Karpas-422 (cell line): Measurements from ENCODE around the gene C1orf52. TPM values are rescaled to one million over a fixed set of nuclear protein-coding genes. Genes with fewer than 3 reads are reported as not detected.

Source experiments
- DNase-seq: peaks from one replicate; pipeline ENCODE4 v3.0.0-alpha.2; 2015
- H2AFZ ChIP-seq: fragments of 200-600 bp; sonication (generic); 2 replicates; pipeline ENCODE4 v1.6.1; 2014; ENCODE audit warnings: antibody characterized with exemption, low read length, mixed read lengths
- H3K27ac ChIP-seq: fragments of 200-600 bp; sonication (generic); 2 replicates; pipeline ENCODE4 v1.5.1; 2014; ENCODE audit warnings: mild to moderate bottlenecking, low read length, moderate library complexity
- H3K27me3 ChIP-seq: fragments of 200-600 bp; sonication (generic); 2 replicates; pipeline ENCODE4 v1.6.1; 2014; ENCODE audit warnings: low read length, mixed read lengths
- H3K36me3 ChIP-seq: fragments of 200-600 bp; sonication (generic); 2 replicates; pipeline ENCODE4 v1.6.1; 2014; ENCODE audit warnings: low read length, mixed read lengths; ENCODE audit not compliant: insufficient read depth
- H3K4me1 ChIP-seq: fragments of 200-600 bp; sonication (generic); 2 replicates; pipeline ENCODE4 v1.6.1; 2014; ENCODE audit warnings: mild to moderate bottlenecking, low read length, mixed read lengths
- H3K4me2 ChIP-seq: fragments of 200-600 bp; sonication (generic); 2 replicates; pipeline ENCODE4 v1.6.1; 2014; ENCODE audit warnings: low read length, low read depth, mild to moderate bottlenecking; ENCODE audit not compliant: poor library complexity, severe bottlenecking
- H3K4me3 ChIP-seq: fragments of 200-600 bp; sonication (generic); 2 replicates; pipeline ENCODE4 v1.5.1; 2014; ENCODE audit warnings: mild to moderate bottlenecking, antibody characterized with exemption, low read length, mixed read lengths
- H3K79me2 ChIP-seq: fragments of 200-600 bp; sonication (generic); 2 replicates; pipeline ENCODE4 v1.6.1; 2014; ENCODE audit warnings: mild to moderate bottlenecking, low read length, mixed read lengths
- H3K9ac ChIP-seq: fragments of 200-600 bp; sonication (generic); 2 replicates; pipeline ENCODE4 v1.6.0; 2014; ENCODE audit warnings: low read length
- H3K9me2 ChIP-seq: fragments of 200-600 bp; sonication (generic), shearing (Covaris generic); replicated peaks from 2 replicates; pipeline ENCODE4 v1.6.0; 2014; ENCODE audit warnings: mild to moderate bottlenecking, low read length, moderate library complexity; ENCODE audit not compliant: insufficient read depth
- H3K9me3 ChIP-seq: fragments of 300-700, 200-600 bp; sonication (generic); 2 replicates; pipeline ENCODE4 v1.6.1; 2014; ENCODE audit warnings: low read length, mixed read lengths
- H4K20me1 ChIP-seq: fragments of 200-600 bp; sonication (generic); 2 replicates; pipeline ENCODE4 v1.6.1; 2014; ENCODE audit warnings: mild to moderate bottlenecking, antibody characterized with exemption, low read length, low read depth; ENCODE audit not compliant: insufficient read depth
- total RNA-seq: library from RNA; depleted of rRNA; stranded (reverse); fragments of >200 nt; shearing (Covaris generic); gene quantifications from 2 replicates; pipeline ENCODE4 v1.2.3, GENCODE V29; 2014; ENCODE audit warnings: low replicate concordance

C1orf52 gene
- total RNA-seq, 1 experiment from 2014 or later: 17.8 TPM

- DNase-seq: peak; percentile 63
- no peak overlapping the region for H3K4me2 ChIP-seq
- no peaks in the 10 kb centered on the region for H3K9me3 ChIP-seq
- H3K27ac ChIP-seq: no peak overlapping the region
- no peaks in the 10 kb centered on the region for H4K20me1 ChIP-seq
- H3K4me3 ChIP-seq: no peak overlapping the region
- no peaks in the 10 kb centered on the region for H3K4me1 ChIP-seq
- no peaks in the 10 kb centered on the region for H3K27me3 ChIP-seq
- no peak overlapping the region for H3K9ac ChIP-seq
- H3K9me2 ChIP-seq: no peaks in the 10 kb centered on the region
- no peaks in the 10 kb centered on the region for H3K79me2 ChIP-seq
- no peak overlapping the region for H2AFZ ChIP-seq
- H3K36me3 ChIP-seq: no peaks in the 10 kb centered on the region
These were observed 24.2 kb upstream of the C1orf52 start for GRCh38 chr1:85283475-85284199.

- Histone ChIP-seq H3K9me3 (no peaks in the 10 kb centered on the region), H3K9ac (no peak overlapping the region), H3K9me2 (no peaks in the 10 kb centered on the region), H3K4me1 (peaks cover 2% of the 10 kb centered on the region), H3K79me2 (no peaks in the 10 kb centered on the region), H3K4me3 (no peak overlapping the region), H3K36me3 (no peaks in the 10 kb centered on the region), H3K27me3 (no peaks in the 10 kb centered on the region), H3K4me2 (no peak overlapping the region), H4K20me1 (no peaks in the 10 kb centered on the region), H2AFZ (no peak overlapping the region), H3K27ac (no peak overlapping the region)
- no peak for DNase-seq
These were observed 23.0 kb upstream of the C1orf52 start for GRCh38 chr1:85282424-85282823.

- Histone ChIP-seq H3K9me3 (no peaks in the 10 kb centered on the region), H3K27me3 (no peaks in the 10 kb centered on the region), H3K9me2 (no peaks in the 10 kb centered on the region), H3K27ac (no peak overlapping the region), H3K36me3 (no peaks in the 10 kb centered on the region), H3K4me2 (no peak overlapping the region), H3K9ac (no peak overlapping the region), H4K20me1 (no peaks in the 10 kb centered on the region), H3K4me3 (no peak overlapping the region), H2AFZ (no peak overlapping the region), H3K79me2 (peaks cover 6% of the 10 kb centered on the region), H3K4me1 (peaks cover 9% of the 10 kb centered on the region)
- DNase-seq: no peak
These were observed 21.2 kb upstream of the C1orf52 start for GRCh38 chr1:85280636-85281035.

- Histone ChIP-seq H3K9ac (no peak overlapping the region), H3K27ac (no peak overlapping the region), H4K20me1 (0 out of 2 replicates have a peak, but pooled peaks cover 5% of the 10 kb centered on the region), H3K9me2 (no peaks in the 10 kb centered on the region), H3K4me2 (no peak overlapping the region), H3K79me2 (peaks cover 17% of the 10 kb centered on the region), H3K4me3 (no peak overlapping the region), H3K27me3 (no peaks in the 10 kb centered on the region), H3K4me1 (peaks cover 19% of the 10 kb centered on the region), H3K36me3 (no peaks in the 10 kb centered on the region), H2AFZ (peak overlapping the region; percentile 26; the same call in 1 of the 2 replicates), H3K9me3 (no peaks in the 10 kb centered on the region)
- no peak for DNase-seq
These were observed 20.1 kb upstream of the C1orf52 start for GRCh38 chr1:85279458-85280080.

DNA sequence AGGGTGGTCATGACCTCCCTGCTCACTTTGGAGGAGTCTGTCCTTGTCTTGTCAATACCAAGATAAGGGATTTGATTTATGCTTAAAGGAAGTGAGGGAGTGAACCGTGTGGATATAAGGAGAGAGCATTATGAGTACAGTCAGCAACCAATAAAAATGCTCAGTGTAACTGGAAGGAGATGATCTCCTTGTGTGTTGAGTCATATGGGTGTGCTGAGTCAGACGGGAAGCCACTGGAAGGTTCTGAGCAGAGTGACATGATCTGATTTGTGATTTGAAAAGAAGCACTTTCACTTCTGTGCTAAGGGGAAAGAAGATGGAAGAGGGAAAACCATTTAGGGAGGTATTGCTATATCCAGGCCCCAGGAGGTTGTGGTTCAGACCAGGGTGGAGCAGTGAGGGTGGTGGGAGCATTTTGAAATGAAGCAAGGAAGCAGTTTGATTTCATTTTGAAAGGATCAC, 19.4 kb upstream of the C1orf52 start:
- Histone ChIP-seq H3K9ac (no peak overlapping the region; the same call in 1 of the 2 replicates), H3K36me3 (0 out of 2 replicates have a peak, but pooled peaks cover 3% of the 10 kb centered on the region), H3K79me2 (peaks cover 24% of the 10 kb centered on the region), H3K27me3 (no peaks in the 10 kb centered on the region), H3K4me3 (no peak overlapping the region), H2AFZ (peak overlapping the region; percentile 26; the same call in 1 of the 2 replicates), H4K20me1 (0 out of 2 replicates have a peak, but pooled peaks cover 5% of the 10 kb centered on the region), H3K9me3 (no peaks in the 10 kb centered on the region), H3K9me2 (no peaks in the 10 kb centered on the region), H3K27ac (no peak overlapping the region), H3K4me1 (peaks cover 26% of the 10 kb centered on the region), H3K4me2 (no peak overlapping the region)
- no peak for DNase-seq

DNA sequence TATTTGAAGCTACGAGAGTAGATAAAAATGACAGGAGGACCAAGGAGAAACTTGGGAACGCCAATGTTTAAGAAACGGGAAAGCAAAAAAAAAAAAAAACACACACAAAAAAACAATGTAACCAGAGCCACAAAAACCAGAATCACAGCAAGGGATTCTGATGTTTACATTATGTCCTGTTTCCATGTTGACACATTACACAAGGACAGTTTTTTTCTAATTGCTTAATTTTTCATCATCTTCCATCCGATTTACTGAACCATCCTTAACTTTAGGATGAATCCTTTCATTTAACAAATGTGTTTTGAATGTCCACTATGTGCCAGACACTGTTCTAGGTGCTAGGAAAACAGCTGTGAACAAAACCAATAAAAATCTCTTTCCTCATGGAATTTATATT, 18.3 kb upstream of the C1orf52 start:
- Histone ChIP-seq H3K79me2 (peaks cover 34% of the 10 kb centered on the region), H3K4me1 (peaks cover 29% of the 10 kb centered on the region), H3K4me3 (no peak overlapping the region), H4K20me1 (0 out of 2 replicates have a peak, but pooled peaks cover 5% of the 10 kb centered on the region), H3K27ac (no peak overlapping the region), H2AFZ (no peak overlapping the region), H3K9ac (no peak overlapping the region), H3K27me3 (no peaks in the 10 kb centered on the region), H3K36me3 (peaks cover 7% of the 10 kb centered on the region; the same call in 1 of the 2 replicates), H3K9me3 (no peaks in the 10 kb centered on the region), H3K9me2 (no peaks in the 10 kb centered on the region), H3K4me2 (peak overlapping the region; percentile 71)
- no peak for DNase-seq

DNA sequence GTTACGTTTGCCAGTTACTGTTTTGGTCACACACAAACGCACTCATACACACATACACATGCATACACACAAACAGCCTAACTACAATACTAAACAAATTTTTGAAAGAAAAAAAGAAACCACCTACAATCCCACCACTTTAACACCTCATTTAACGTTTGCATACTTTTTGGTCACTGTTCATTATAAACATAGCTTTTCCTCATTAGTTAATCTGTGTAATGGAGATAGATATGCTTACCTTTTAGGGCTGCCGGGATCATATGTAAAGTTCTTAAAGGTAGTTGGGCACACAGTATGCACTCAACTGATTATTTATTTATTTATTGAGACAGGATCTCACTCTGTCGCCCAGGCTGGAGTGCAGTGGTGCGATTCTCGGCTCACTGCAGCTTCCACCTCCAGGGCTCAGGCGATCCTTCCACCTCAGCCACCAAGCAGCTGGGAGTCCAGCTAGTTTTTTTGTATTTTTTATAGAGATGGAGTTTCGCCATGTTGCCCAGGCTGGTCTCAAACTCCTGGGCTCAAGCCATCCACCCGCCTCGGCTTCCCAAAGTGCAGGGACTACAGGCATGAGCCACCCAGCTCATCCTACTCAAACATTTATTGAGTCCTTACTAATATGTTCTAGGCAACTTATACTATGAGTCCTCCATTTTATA, 17.6 kb upstream of the C1orf52 start:
- H3K9me3 ChIP-seq: no peaks in the 10 kb centered on the region
- no peaks in the 10 kb centered on the region for H3K27me3 ChIP-seq
- no peaks in the 10 kb centered on the region for H3K9me2 ChIP-seq
- peaks cover 10% of the 10 kb centered on the region; the same call in 1 of the 2 replicates for H3K36me3 ChIP-seq
- H3K9ac ChIP-seq: peak overlapping the region; percentile 65
- DNase-seq: no peak
- H3K4me3 ChIP-seq: peak overlapping the region; percentile 63
- H4K20me1 ChIP-seq: 0 out of 2 replicates have a peak, but pooled peaks cover 5% of the 10 kb centered on the region
- H2AFZ ChIP-seq: peak overlapping the region; percentile 57; the same call in 1 of the 2 replicates
- peak overlapping the region; percentile 5; the same call in 1 of the 2 replicates for H3K27ac ChIP-seq
- H3K4me2 ChIP-seq: peak overlapping the region; percentile 71
- H3K79me2 ChIP-seq: peaks cover 40% of the 10 kb centered on the region
- peaks cover 29% of the 10 kb centered on the region for H3K4me1 ChIP-seq
